NT2/D1 (cell line): Measurements from ENCODE around the gene NR0B2.

Experiments
- SUZ12 ChIP-seq: IDR thresholded peaks from 2 replicates; pipeline ENCODE4 v1.6.1; 2011; ENCODE audit not compliant: insufficient read length, insufficient read depth; ENCODE audit errors: extremely low read depth
- ZNF274 ChIP-seq: IDR thresholded peaks from 2 replicates; pipeline ENCODE4 v1.6.1; 2011; ENCODE audit warnings: mild to moderate bottlenecking, low read depth, low read length

- TF ChIP-seq ZNF274 (no peak), SUZ12 (no peak)
Measured at GRCh38 chr1:26915204-26915842, 1.5 kb upstream of the NR0B2 start.
